Right atrium auricular region (tissue), 2 donors: ENCODE measurements around the gene ITGA6. TPM values are rescaled to one million over a fixed set of nuclear protein-coding genes. Genes with fewer than 3 reads are reported as not detected.

Experiments
- DNase-seq: peaks from one replicate; pipeline ENCODE4 v3.0.0-alpha.2; 2019; ENCODE audit warnings: low spot score
- H3K27ac ChIP-seq, 2 donors: fragments of 200-600 bp; sonication (generic); 1 replicate in 1 of 2; 2 replicates in 1 of 2; pipeline ENCODE4 v1.5.1; 2016 to 2019
- H3K27me3 ChIP-seq, 2 donors: fragments of 200-600 bp; sonication (generic); one replicate each; pipeline versions ENCODE4 v1.5.1 to v1.6.0; 2017 to 2019
- H3K36me3 ChIP-seq: fragments of 200-600 bp; sonication (generic); one replicate; pipeline ENCODE4 v1.5.1; 2016
- H3K4me1 ChIP-seq, 2 donors: fragments of 200-600 bp; sonication (generic); one replicate each; pipeline versions ENCODE4 v1.5.1 to v1.6.0; 2017 to 2019
- H3K4me3 ChIP-seq, 2 donors: fragments of 200-600 bp; sonication (generic); 1 replicate in 1 of 2; 2 replicates in 1 of 2; pipeline ENCODE4 v1.5.1; 2017 to 2019; ENCODE audit warnings: mild to moderate bottlenecking in 1 of 2, moderate library complexity in 1 of 2
- H3K9me3 ChIP-seq, 2 donors: fragments of 200-600 bp; sonication (generic); one replicate each; pipeline ENCODE4 v1.5.1; 2019
- CTCF ChIP-seq, 2 donors: fragments of 200-600 bp; sonication (generic); IDR thresholded peaks; one replicate each; pipeline ENCODE4 v1.5.1; 2019; ENCODE audit warnings: antibody characterized with exemption in 2 of 2
- total RNA-seq, 2 donors: library from RNA; depleted of rRNA; stranded (reverse); fragments of >200 nt; gene quantifications; one replicate each; pipeline ENCODE4 v1.1.0, GENCODE V29; 2016

ITGA6 gene
- total RNA-seq, 2 donors from 2014 or later, result 31.2 to 54.3 TPM

GRCh38 chr2:172428832-172429210 lies 1.4 kb downstream of the ITGA6 start:
- H3K27me3 ChIP-seq, result no peaks in the 10 kb centered on the region
- peaks cover 0 to 33% of the 10 kb centered on the region in 2 donors for H3K4me1 ChIP-seq
- no peaks in the 10 kb centered on the region for H3K36me3 ChIP-seq
- H3K4me3 ChIP-seq, result peak overlapping the region; percentile 66 to 79
- DNase-seq, result no peak
- TF ChIP-seq CTCF (IDR thresholded peaks at IDR 0.05), result no peak
- no peaks in the 10 kb centered on the region for H3K9me3 ChIP-seq
- H3K27ac ChIP-seq, result peak overlapping the region; percentile 80 to 82

GRCh38 chr2:172429301-172429968 lies 2.0 kb downstream of the ITGA6 start:
- H3K9me3 ChIP-seq, result no peaks in the 10 kb centered on the region
- no peaks in the 10 kb centered on the region for H3K36me3 ChIP-seq
- DNase-seq, result no peak
- H3K4me3 ChIP-seq, result peak overlapping the region; percentile 66 to 79
- peaks cover 0 to 33% of the 10 kb centered on the region in 2 donors for H3K4me1 ChIP-seq
- TF ChIP-seq CTCF (IDR thresholded peaks at IDR 0.05), result no peak
- H3K27me3 ChIP-seq, result no peaks in the 10 kb centered on the region
- H3K27ac ChIP-seq, result peak overlapping the region; percentile 80 to 82

GRCh38 chr2:172430027-172430426 lies 2.6 kb downstream of the ITGA6 start:
- H3K4me1 ChIP-seq, result peaks cover 0 to 33% of the 10 kb centered on the region in 2 donors
- H3K27ac ChIP-seq, result peak overlapping the region in 1 of 2 donors; percentile 82
- no peaks in the 10 kb centered on the region for H3K36me3 ChIP-seq
- H3K9me3 ChIP-seq, result no peaks in the 10 kb centered on the region
- no peak for TF ChIP-seq CTCF (IDR thresholded peaks at IDR 0.05)
- H3K27me3 ChIP-seq, result no peaks in the 10 kb centered on the region
- peak overlapping the region; percentile 66 to 79 for H3K4me3 ChIP-seq
- no peak for DNase-seq

GRCh38 chr2:172430678-172431077 lies 3.3 kb downstream of the ITGA6 start:
- no peak for DNase-seq
- Histone ChIP-seq H3K27me3 (no peaks in the 10 kb centered on the region), H3K4me1 (peaks cover 0 to 34% of the 10 kb centered on the region in 2 donors), H3K9me3 (no peaks in the 10 kb centered on the region), H3K4me3 (peak overlapping the region; percentile 0 to 79), H3K36me3 (no peaks in the 10 kb centered on the region), H3K27ac (peak overlapping the region in 1 of 2 donors; percentile 82)
- no peak for TF ChIP-seq CTCF (IDR thresholded peaks at IDR 0.05)

- H3K9me3 ChIP-seq, result no peaks in the 10 kb centered on the region
- no peak for DNase-seq
- no peak overlapping the region for H3K27ac ChIP-seq
- no peak overlapping the region for H3K4me3 ChIP-seq
- H3K27me3 ChIP-seq, result no peaks in the 10 kb centered on the region
- H3K4me1 ChIP-seq, result peaks cover 0 to 41% of the 10 kb centered on the region in 2 donors
- no peak for TF ChIP-seq CTCF (IDR thresholded peaks at IDR 0.05)
- no peaks in the 10 kb centered on the region for H3K36me3 ChIP-seq
Observed at GRCh38 chr2:172431463-172431862, 4.1 kb downstream of the ITGA6 start.

GRCh38 chr2:172431993-172432392 lies 4.6 kb downstream of the ITGA6 start:
- no peaks in the 10 kb centered on the region for H3K27me3 ChIP-seq
- no peak for TF ChIP-seq CTCF (IDR thresholded peaks at IDR 0.05)
- H3K4me1 ChIP-seq, result peaks cover 0 to 44% of the 10 kb centered on the region in 2 donors
- peak overlapping the region in 1 of 2 donors; percentile 22 for H3K27ac ChIP-seq
- no peak overlapping the region for H3K4me3 ChIP-seq
- DNase-seq, result no peak
- H3K36me3 ChIP-seq, result no peaks in the 10 kb centered on the region
- no peaks in the 10 kb centered on the region for H3K9me3 ChIP-seq
